Measurements from ENCODE around the gene RBM22. TPM values are rescaled to one million over a fixed set of nuclear protein-coding genes. Genes with fewer than 3 reads are reported as not detected.

RBM22 gene
- polyA plus RNA-seq, 2 of the 4 experiments (the other 2 are of a cell fraction), result 42.2 to 75.7 TPM

DNA sequence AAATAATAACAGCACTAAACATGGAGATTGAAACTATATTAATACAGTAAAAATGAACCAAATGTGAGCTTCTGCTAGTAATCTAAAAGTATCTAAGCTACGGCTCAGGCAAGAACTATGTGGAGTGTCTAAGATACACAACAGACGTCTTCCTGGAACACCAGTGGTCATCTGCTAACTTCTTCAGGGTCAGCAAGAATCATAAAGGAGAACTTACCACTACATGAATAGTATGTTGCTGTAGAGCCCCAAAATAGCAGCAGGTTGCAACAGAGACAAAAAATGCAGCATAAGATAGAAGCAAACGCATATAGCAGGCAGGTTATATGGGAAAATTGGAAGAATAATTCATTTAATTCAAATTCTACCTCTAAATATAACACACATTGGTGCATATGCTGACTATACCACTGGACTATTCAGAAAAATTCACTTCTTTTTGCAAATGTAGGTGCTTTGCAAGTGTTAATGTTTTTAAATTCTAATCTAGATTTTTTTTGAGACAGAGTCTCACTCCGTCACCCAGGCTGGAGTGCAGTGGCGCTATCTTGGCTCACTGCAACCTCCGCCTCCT is 30.9 kb upstream of the RBM22 start:
- Histone ChIP-seq H3K4me3 (no peak overlapping the region), H3K4me2 (no peak overlapping the region), H3K27ac (no peak overlapping the region), H3K4me1 (no peaks in the 10 kb centered on the region), H3K9me3 (no peaks in the 10 kb centered on the region)
- FAIRE-seq (no peak), DNase-seq (ENCODE audit: low read depth in 1 of 2, low spot score in 1 of 2) (no peak), ATAC-seq (no peak)
- ChIA-PET POLR2A (no interaction called here), CTCF (interaction anchor here (0.7 to 1.8 kb wide), 3 partner anchors 9 to 31 kb away, joined by 3 to 5 read pairs (median 3); partner anchors contain the start of gene RBM22)
- 92% methylated on average over 6 of the region's 6 CpGs for WGBS (ENCODE audit: missing lambda C conversion rate)
- TF ChIP-seq BHLHE40 (IDR thresholded peaks at IDR 0.05; ENCODE audit: low read depth, low read length) (no peak), HOXA7 (CRISPR knock-in tag; IDR thresholded peaks at IDR 0.05) (no peak), RNF2 (IDR thresholded peaks at IDR 0.05; ENCODE audit: borderline replicate concordance, low read depth) (no peak), FOSB (CRISPR knock-in tag; IDR thresholded peaks at IDR 0.05) (no peak), HDAC2 (IDR thresholded peaks at IDR 0.05) (no peak), HOXB5 (CRISPR knock-in tag; IDR thresholded peaks at IDR 0.05) (no peak), POLR2AphosphoS2 (conservative IDR thresholded peaks at IDR 0.05; ENCODE audit: low read length) (no peak), NFE2L2 (conservative IDR thresholded peaks at IDR 0.05; ENCODE audit: low read length) (no peak), ZFP36 (IDR thresholded peaks at IDR 0.05; ENCODE audit: borderline replicate concordance, partially characterized antibody) (no peak), CEBPB (IDR thresholded peaks at IDR 0.05) (no peak), JUNB (IDR thresholded peaks at IDR 0.05) (no peak), EHF (CRISPR knock-in tag; IDR thresholded peaks at IDR 0.05) (no peak), KDM1A (IDR thresholded peaks at IDR 0.05; ENCODE audit: low read depth) (no peak), HOXB13 (CRISPR knock-in tag; IDR thresholded peaks at IDR 0.05; ENCODE audit: low read depth) (no peak), SMC3 (IDR thresholded peaks at IDR 0.05) (no peak)
- TF ChIP-seq, protein P1, sequence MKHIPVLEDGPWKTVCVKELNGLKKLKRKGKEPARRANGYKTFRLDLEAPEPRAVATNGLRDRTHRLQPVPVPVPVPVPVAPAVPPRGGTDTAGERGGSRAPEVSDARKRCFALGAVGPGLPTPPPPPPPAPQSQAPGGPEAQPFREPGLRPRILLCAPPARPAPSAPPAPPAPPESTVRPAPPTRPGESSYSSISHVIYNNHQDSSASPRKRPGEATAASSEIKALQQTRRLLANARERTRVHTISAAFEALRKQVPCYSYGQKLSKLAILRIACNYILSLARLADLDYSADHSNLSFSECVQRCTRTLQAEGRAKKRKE (CRISPR knock-in tag; IDR thresholded peaks at IDR 0.05; ENCODE audit: low read depth), result no peak
- TF ChIP-seq, protein P2, sequence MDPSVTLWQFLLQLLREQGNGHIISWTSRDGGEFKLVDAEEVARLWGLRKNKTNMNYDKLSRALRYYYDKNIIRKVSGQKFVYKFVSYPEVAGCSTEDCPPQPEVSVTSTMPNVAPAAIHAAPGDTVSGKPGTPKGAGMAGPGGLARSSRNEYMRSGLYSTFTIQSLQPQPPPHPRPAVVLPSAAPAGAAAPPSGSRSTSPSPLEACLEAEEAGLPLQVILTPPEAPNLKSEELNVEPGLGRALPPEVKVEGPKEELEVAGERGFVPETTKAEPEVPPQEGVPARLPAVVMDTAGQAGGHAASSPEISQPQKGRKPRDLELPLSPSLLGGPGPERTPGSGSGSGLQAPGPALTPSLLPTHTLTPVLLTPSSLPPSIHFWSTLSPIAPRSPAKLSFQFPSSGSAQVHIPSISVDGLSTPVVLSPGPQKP (IDR thresholded peaks at IDR 0.05; ENCODE audit: low read depth, low read length), result no peak

DNA sequence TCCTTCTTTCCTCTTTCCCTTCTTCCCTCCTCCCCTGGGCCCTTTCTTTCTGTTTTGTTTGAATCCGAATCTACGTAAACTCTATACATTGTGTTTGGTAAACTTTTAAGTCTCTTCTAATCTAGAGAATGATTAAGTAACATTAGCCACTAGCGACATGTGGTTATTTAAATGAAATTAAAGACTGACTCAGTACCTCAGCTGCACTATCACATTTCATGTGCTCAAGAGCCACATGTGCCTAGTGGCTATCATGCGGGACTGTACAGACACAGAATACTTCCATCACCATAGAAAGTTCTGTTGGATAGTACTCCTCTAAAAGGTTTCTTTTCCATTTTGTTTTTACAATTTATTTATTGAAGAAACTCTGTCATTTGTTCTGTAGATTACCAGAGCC is 29.0 kb upstream of the RBM22 start:
- H3K4me3 ChIP-seq, result no peak overlapping the region
- 97% methylated on average over 4 of the region's 4 CpGs for WGBS (ENCODE audit: missing lambda C conversion rate)
- no peak overlapping the region for H3K4me2 ChIP-seq
- DNase-seq (ENCODE audit: low read depth in 1 of 2, low spot score in 1 of 2) (no peak), FAIRE-seq (no peak), ATAC-seq (peak in 1 of 2 experiments; percentile 43; a peak in 1 of 6 replicates)
- ChIA-PET CTCF (no interaction called here), POLR2A (interaction anchor here (0.7 kb wide), 1 partner anchor 49 kb away, joined by 3 read pairs; the partner anchor contains the start of gene SMIM3)
- H3K27ac ChIP-seq, result no peak overlapping the region
- no peaks in the 10 kb centered on the region for H3K9me3 ChIP-seq
- no peaks in the 10 kb centered on the region for H3K4me1 ChIP-seq
- TF ChIP-seq, protein P3, sequence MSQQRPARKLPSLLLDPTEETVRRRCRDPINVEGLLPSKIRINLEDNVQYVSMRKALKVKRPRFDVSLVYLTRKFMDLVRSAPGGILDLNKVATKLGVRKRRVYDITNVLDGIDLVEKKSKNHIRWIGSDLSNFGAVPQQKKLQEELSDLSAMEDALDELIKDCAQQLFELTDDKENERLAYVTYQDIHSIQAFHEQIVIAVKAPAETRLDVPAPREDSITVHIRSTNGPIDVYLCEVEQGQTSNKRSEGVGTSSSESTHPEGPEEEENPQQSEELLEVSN (IDR thresholded peaks at IDR 0.05; ENCODE audit: borderline replicate concordance, low read depth), result no peak
- TF ChIP-seq HDAC2 (IDR thresholded peaks at IDR 0.05), result no peak

DNA sequence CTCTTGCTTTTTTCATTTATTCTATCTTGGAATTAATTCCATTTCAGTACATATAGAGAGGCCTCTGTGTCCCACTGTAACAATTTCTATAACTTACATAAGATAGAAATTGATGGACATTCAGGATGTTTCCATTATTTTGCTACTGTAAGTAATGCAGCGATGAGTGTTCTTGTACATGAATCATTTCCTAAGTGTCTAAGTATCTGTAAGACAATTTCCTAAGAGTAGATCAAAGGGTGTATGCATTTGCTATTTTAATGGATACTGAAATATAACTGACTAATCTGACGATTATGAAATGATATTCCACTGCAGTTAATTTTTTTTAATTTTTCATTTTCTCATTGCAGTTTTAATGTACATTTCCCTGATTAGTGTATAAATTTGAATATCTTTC is 23.0 kb upstream of the RBM22 start:
- WGBS (ENCODE audit: missing lambda C conversion rate), result 89% methylated on average over 2 of the region's 2 CpGs
- no peak for FAIRE-seq
- ATAC-seq, result no peak
- H3K9me3 ChIP-seq, result no peaks in the 10 kb centered on the region
- POLR2A ChIA-PET, result no interaction called here
- no peaks in the 10 kb centered on the region for H3K4me1 ChIP-seq
- no peak for DNase-seq (ENCODE audit: low read depth in 1 of 2, low spot score in 1 of 2)
- CTCF ChIA-PET, result no interaction called here
- no peak overlapping the region for H3K4me2 ChIP-seq
- no peak overlapping the region for H3K4me3 ChIP-seq
- no peak for TF ChIP-seq MAZ (IDR thresholded peaks at IDR 0.05; ENCODE audit: borderline replicate concordance, low read depth, low read length)
- no peak for TF ChIP-seq NFE2L2 (conservative IDR thresholded peaks at IDR 0.05; ENCODE audit: low read length)
- TF ChIP-seq, protein P4, sequence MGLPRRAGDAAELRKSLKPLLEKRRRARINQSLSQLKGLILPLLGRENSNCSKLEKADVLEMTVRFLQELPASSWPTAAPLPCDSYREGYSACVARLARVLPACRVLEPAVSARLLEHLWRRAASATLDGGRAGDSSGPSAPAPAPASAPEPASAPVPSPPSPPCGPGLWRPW (IDR thresholded peaks at IDR 0.05), result no peak
- TF ChIP-seq HOXB13 (CRISPR knock-in tag; IDR thresholded peaks at IDR 0.05; ENCODE audit: low read depth), result no peak
- no peak for TF ChIP-seq KDM1A (IDR thresholded peaks at IDR 0.05; ENCODE audit: low read depth)
- no peak for TF ChIP-seq HOXA7 (CRISPR knock-in tag; IDR thresholded peaks at IDR 0.05)
- no peak for TF ChIP-seq MAFK (IDR thresholded peaks at IDR 0.05; ENCODE audit: partially characterized antibody)
- TF ChIP-seq JUN (IDR thresholded peaks at IDR 0.05), result no peak
- no peak for TF ChIP-seq ZFP36 (IDR thresholded peaks at IDR 0.05; ENCODE audit: borderline replicate concordance, partially characterized antibody)
- no peak for TF ChIP-seq FOSB (CRISPR knock-in tag; IDR thresholded peaks at IDR 0.05)
- no peak for TF ChIP-seq SMC3 (IDR thresholded peaks at IDR 0.05)
- no peak for TF ChIP-seq BHLHE40 (IDR thresholded peaks at IDR 0.05; ENCODE audit: low read depth, low read length)
- TF ChIP-seq EP300 (IDR thresholded peaks at IDR 0.05), result no peak
- no peak for TF ChIP-seq CHD4 (IDR thresholded peaks at IDR 0.05; ENCODE audit: borderline replicate concordance)
- TF ChIP-seq HOXB5 (CRISPR knock-in tag; IDR thresholded peaks at IDR 0.05), result no peak
- no peak for TF ChIP-seq FOXS1 (CRISPR knock-in tag; IDR thresholded peaks at IDR 0.05)
- no peak overlapping the region for H3K27ac ChIP-seq
